Right atrium auricular region (tissue), 2 donors: ENCODE measurements around the gene TAS2R16. TPM values are rescaled to one million over a fixed set of nuclear protein-coding genes. Genes with fewer than 3 reads are reported as not detected.
"Not testable (repeated sequence)": the region's sequence is repeated elsewhere in the genome, so short reads cannot be mapped to it uniquely, and the experiment has no call there.

Experiments
- DNase-seq: peaks from one replicate; pipeline ENCODE4 v3.0.0-alpha.2; 2019; ENCODE audit warnings: low spot score
- H3K27ac ChIP-seq, 2 donors: fragments of 200-600 bp; sonication (generic); 1 replicate in 1 of 2; 2 replicates in 1 of 2; pipeline ENCODE4 v1.5.1; 2016 to 2019
- H3K27me3 ChIP-seq, 2 donors: fragments of 200-600 bp; sonication (generic); one replicate each; pipeline versions ENCODE4 v1.5.1 to v1.6.0; 2017 to 2019
- H3K36me3 ChIP-seq: fragments of 200-600 bp; sonication (generic); one replicate; pipeline ENCODE4 v1.5.1; 2016
- H3K4me1 ChIP-seq, 2 donors: fragments of 200-600 bp; sonication (generic); one replicate each; pipeline versions ENCODE4 v1.5.1 to v1.6.0; 2017 to 2019
- H3K4me3 ChIP-seq, 2 donors: fragments of 200-600 bp; sonication (generic); 1 replicate in 1 of 2; 2 replicates in 1 of 2; pipeline ENCODE4 v1.5.1; 2017 to 2019; ENCODE audit warnings: mild to moderate bottlenecking in 1 of 2, moderate library complexity in 1 of 2
- H3K9me3 ChIP-seq, 2 donors: fragments of 200-600 bp; sonication (generic); one replicate each; pipeline ENCODE4 v1.5.1; 2019
- total RNA-seq, 2 donors: library from RNA; depleted of rRNA; stranded (reverse); fragments of >200 nt; gene quantifications; one replicate each; pipeline ENCODE4 v1.1.0, GENCODE V29; 2016
- TF ChIP-seq, protein P1 (sequence below), 2 donors: fragments of 200-600 bp; sonication (generic); IDR thresholded peaks; one replicate each; pipeline ENCODE4 v1.5.1; 2019; ENCODE audit warnings: antibody characterized with exemption in 2 of 2

Gene TAS2R16
- total RNA-seq, 2 donors from 2014 or later = not detected

DNA sequence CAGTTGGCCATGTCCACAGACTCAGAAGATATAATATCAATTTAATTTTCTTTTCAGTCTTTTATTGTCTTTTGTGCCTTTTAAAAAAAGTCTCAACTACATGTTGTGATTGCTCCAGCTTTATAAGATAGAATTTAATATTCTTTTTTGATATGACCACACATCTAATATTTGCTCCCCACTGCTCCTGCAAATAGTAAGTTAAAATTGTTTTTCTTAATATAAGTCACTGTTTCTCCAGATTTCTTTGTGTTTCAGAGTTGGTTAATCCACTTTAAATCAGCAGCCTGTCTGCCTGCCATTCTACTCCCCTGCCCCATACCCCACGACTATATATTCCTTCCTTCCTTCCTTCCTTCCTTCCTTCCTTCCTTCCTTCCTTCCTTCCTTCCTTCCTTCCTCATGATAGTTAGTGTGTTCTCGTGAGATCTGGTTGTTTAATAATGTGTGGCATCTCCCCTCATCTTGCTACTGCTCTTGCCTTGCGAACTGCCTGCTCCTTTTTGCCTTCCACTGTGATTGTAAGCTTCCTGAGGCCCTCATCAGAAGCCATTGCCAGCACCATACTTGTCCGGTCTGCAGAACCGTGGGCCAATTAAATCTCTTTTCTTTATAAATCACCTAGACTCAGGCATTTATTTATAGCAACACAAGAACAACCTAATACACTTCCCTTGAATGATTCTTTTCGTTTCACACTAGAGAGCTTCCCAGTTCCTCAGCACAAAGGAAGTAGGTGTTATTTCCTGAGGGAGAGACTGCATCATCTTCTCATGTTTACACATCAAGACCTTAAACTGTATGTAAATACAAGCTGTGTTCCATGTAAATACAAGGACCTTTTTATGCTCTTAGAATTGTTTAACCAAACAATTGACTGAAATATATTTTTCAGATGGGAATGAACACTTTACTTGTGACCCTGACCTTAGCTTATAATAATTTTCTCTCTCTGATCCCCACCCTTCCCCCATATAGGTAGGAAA is 24.5 kb downstream of the TAS2R16 start:
- TF ChIP-seq, protein P1, sequence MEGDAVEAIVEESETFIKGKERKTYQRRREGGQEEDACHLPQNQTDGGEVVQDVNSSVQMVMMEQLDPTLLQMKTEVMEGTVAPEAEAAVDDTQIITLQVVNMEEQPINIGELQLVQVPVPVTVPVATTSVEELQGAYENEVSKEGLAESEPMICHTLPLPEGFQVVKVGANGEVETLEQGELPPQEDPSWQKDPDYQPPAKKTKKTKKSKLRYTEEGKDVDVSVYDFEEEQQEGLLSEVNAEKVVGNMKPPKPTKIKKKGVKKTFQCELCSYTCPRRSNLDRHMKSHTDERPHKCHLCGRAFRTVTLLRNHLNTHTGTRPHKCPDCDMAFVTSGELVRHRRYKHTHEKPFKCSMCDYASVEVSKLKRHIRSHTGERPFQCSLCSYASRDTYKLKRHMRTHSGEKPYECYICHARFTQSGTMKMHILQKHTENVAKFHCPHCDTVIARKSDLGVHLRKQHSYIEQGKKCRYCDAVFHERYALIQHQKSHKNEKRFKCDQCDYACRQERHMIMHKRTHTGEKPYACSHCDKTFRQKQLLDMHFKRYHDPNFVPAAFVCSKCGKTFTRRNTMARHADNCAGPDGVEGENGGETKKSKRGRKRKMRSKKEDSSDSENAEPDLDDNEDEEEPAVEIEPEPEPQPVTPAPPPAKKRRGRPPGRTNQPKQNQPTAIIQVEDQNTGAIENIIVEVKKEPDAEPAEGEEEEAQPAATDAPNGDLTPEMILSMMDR (IDR thresholded peaks at IDR 0.05) = no peak
- Histone ChIP-seq H3K27me3 (no peaks in the 10 kb centered on the region), H3K36me3 (no peaks in the 10 kb centered on the region), H3K4me1 (no peaks in the 10 kb centered on the region), H3K27ac (no peak overlapping the region), H3K4me3 (no peak overlapping the region), H3K9me3 (no peaks in the 10 kb centered on the region)
- DNase-seq = no peak

DNA sequence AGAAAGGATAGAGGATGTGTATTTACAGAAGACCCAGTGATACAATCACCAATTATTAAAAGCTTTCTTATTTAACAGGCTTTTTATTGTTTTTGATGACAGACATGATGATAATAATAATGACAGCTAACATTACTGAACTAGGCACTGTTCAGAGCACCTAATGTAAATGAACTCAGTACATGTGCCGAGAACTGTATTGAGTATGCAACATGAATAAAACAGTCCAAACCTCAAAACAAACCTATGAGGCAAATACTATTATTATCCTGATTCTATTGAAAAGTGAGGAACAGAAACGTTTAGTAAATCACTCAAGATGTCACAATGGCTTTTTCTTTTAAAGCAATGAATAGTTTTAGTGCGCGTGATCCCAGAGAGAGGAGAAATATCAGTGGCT is 27.1 kb downstream of the TAS2R16 start:
- TF ChIP-seq, protein P1 (IDR thresholded peaks at IDR 0.05) = no peak
- DNase-seq = no peak
- Histone ChIP-seq H3K4me3 (no peak overlapping the region), H3K4me1 (no peaks in the 10 kb centered on the region), H3K27ac (no peak overlapping the region), H3K36me3 (no peaks in the 10 kb centered on the region), H3K9me3 (no peaks in the 10 kb centered on the region), H3K27me3 (no peaks in the 10 kb centered on the region)

DNA sequence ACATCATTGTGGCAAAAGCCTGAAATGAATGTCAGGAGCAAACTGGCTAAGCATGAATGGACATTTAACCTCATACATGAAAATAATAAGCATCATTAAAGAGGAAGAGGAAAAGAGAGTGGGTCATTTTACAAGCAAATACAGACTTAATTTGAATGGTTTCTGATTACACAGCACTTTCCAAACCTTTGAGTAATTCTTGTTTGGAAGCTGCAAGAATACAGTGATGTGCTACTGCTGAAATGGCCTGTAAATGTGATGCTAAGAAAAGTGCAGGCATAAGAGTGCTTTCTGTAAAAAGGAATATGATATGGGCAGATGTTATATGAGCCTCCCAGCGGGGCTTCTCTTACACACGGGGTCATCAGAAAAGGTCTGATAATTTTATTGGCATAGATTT is 30.2 kb downstream of the TAS2R16 start:
- H3K36me3 ChIP-seq = no peaks in the 10 kb centered on the region
- TF ChIP-seq, protein P1 (IDR thresholded peaks at IDR 0.05) = no peak
- no peaks in the 10 kb centered on the region for H3K9me3 ChIP-seq
- H3K4me3 ChIP-seq = no peak overlapping the region
- no peak overlapping the region for H3K27ac ChIP-seq
- DNase-seq = no peak
- H3K4me1 ChIP-seq = no peaks in the 10 kb centered on the region
- H3K27me3 ChIP-seq = no peaks in the 10 kb centered on the region

DNA sequence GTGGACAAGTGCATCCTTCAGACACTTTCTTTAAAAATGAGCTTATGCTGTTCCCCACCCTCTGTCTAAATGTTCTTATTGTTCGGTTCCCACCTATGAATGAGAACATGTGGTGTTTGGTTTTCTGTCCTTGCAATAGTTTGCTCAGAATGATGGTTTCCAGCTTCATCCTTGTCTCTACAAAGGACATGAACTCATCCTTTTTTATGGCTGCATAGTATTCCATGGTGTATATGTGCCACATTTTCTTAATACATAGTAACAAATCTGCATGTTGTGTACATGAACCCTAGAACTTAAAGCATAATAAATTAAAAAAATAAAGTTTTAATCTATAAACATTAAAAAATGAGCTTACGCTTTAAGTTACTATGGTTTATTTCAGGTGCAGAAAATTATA is 41.8 kb downstream of the TAS2R16 start:
- H3K9me3 ChIP-seq, H3K4me1 ChIP-seq, H3K4me3 ChIP-seq, H3K27me3 ChIP-seq, H3K36me3 ChIP-seq, DNase-seq, H3K27ac ChIP-seq: not testable (repeated sequence)

DNA sequence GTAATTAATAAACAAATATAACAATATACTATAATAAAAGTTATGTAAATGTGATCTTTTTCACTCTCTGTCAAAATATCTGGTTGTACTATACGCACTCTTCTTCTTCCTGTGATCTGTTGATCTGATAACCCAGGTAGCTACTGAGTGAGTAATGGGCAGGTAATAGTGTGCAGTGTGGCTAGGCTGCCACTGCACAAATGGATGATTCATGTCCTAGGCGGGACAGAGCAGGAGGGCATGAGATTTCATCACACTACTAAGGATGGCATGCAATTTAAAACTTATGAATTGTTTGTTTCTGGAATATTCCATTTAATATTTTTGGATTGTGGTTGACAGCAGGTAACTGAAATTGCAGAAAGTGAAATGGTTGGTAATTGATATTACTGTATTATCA is 44.5 kb downstream of the TAS2R16 start:
- no peak for DNase-seq
- Histone ChIP-seq H3K27ac (no peak overlapping the region), H3K4me3 (no peak overlapping the region), H3K36me3 (no peaks in the 10 kb centered on the region), H3K4me1 (no peaks in the 10 kb centered on the region), H3K27me3 (no peaks in the 10 kb centered on the region), H3K9me3 (no peaks in the 10 kb centered on the region)
- TF ChIP-seq, protein P1 (IDR thresholded peaks at IDR 0.05) = no peak

DNA sequence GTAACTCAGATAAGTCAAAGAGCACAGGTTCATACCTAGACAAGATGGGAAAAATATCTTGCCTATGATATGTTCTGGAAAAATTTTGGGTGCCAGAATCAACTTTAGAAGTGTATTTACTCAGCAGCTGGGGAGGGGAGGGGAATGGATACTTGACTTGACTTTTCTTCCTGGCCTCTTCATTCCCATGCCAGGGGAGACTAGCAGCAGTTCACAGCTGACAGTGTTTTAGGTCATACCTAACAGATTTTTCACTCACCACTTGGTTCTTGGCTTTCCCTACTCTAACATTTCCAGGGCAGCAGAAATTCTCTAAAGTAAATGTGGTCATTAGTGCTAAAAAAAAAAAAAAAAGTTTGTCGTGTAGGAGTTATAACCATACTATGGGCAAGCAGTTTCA is 46.3 kb downstream of the TAS2R16 start:
- H3K4me3 ChIP-seq = no peak overlapping the region
- no peak overlapping the region for H3K27ac ChIP-seq
- TF ChIP-seq, protein P1 (IDR thresholded peaks at IDR 0.05) = no peak
- H3K9me3 ChIP-seq = no peaks in the 10 kb centered on the region
- H3K27me3 ChIP-seq = no peaks in the 10 kb centered on the region
- DNase-seq = no peak
- no peaks in the 10 kb centered on the region for H3K36me3 ChIP-seq
- H3K4me1 ChIP-seq = no peaks in the 10 kb centered on the region

Other genes with a start within 250 kb of the TAS2R16 start
- 10 to 100 TPM; 11.8 to 19.9 TPM for gene CADPS2, start 109.2 kb downstream of the TAS2R16 start, total RNA-seq
- gene SLC13A1, start 204.3 kb upstream of the TAS2R16 start, total RNA-seq = not detected